Stimulated activated CD8-positive, alpha-beta memory T cell treated with anti-CD3 and anti-CD28 coated beads, Interleukin-4, amount 100 ng/mL, for 4 hours (primary cell): ENCODE results near the gene DDX10.
A peak's percentile ranks its signal among the peaks of the same experiment; 100 is the strongest.
"Not testable (repeated sequence)": the region's sequence is repeated elsewhere in the genome, so short reads cannot be mapped to it uniquely, and the experiment has no call there.

Source experiments
- DNase-seq, 2 donors: peaks; one replicate each; pipeline ENCODE4 v3.0.0-alpha.2; 2020; ENCODE audit warnings: low read depth in 2 of 2, low spot score in 1 of 2

The DDX10 gene

GRCh38 chr11:108664730-108665525 lies at the start of gene DDX10:
Gene DDX10 (plus strand): TSS chr11:108665069. CDS start chr11:108665154, 85 bp downstream.
- DNase-seq: peak; percentile 97

GRCh38 chr11:108616549-108616948 lies 48.3 kb upstream of the DDX10 start:
- DNase-seq: no peak

GRCh38 chr11:108617055-108617454 lies 47.8 kb upstream of the DDX10 start:
- no peak for DNase-seq

GRCh38 chr11:108618529-108618928 lies 46.3 kb upstream of the DDX10 start:
- DNase-seq: no peak

GRCh38 chr11:108620958-108621772 lies 43.7 kb upstream of the DDX10 start:
- DNase-seq: no peak

- no peak for DNase-seq
Measured at GRCh38 chr11:108622341-108622740, 42.5 kb upstream of the DDX10 start.

GRCh38 chr11:108624196-108624925 lies 40.5 kb upstream of the DDX10 start:
- DNase-seq: no peak

GRCh38 chr11:108628326-108628725 lies 36.5 kb upstream of the DDX10 start:
- DNase-seq: no peak

- DNase-seq: no peak
Measured at GRCh38 chr11:108628812-108629211, 36.1 kb upstream of the DDX10 start.

- DNase-seq: no peak
Measured at GRCh38 chr11:108629274-108629673, 35.6 kb upstream of the DDX10 start.

GRCh38 chr11:108632041-108632704 lies 32.7 kb upstream of the DDX10 start:
- DNase-seq: no peak

- DNase-seq: no peak
Measured at GRCh38 chr11:108635106-108635505, 29.8 kb upstream of the DDX10 start.

- DNase-seq: no peak
Measured at GRCh38 chr11:108636222-108636621, 28.6 kb upstream of the DDX10 start.

- DNase-seq: no peak
Measured at GRCh38 chr11:108639146-108639545, 25.7 kb upstream of the DDX10 start.

- not testable (repeated sequence) for DNase-seq
Measured at GRCh38 chr11:108641752-108642151, 23.1 kb upstream of the DDX10 start.

GRCh38 chr11:108643974-108644373 lies 20.9 kb upstream of the DDX10 start:
- DNase-seq: no peak

- DNase-seq: no peak
Measured at GRCh38 chr11:108645970-108646369, 18.9 kb upstream of the DDX10 start.

- no peak for DNase-seq
Measured at GRCh38 chr11:108647387-108647700, 17.5 kb upstream of the DDX10 start.

GRCh38 chr11:108647701-108648527 lies 17.0 kb upstream of the DDX10 start:
- peak; percentile 20 to 31 for DNase-seq

- no peak for DNase-seq
Measured at GRCh38 chr11:108648528-108648885, 16.4 kb upstream of the DDX10 start.
